Loucy (cell line): ENCODE data around the gene SCAF8.
"Not testable (repeated sequence)": the region's sequence is repeated elsewhere in the genome, so short reads cannot be mapped to it uniquely, and the experiment has no call there.

ENCODE experiments used
- H2AFZ ChIP-seq: fragments of 200-600 bp; sonication (generic); 2 replicates; pipeline ENCODE4 v1.6.0; 2016; ENCODE audit warnings: antibody characterized with exemption, mild to moderate bottlenecking, low read length, moderate library complexity
- H3F3A ChIP-seq: fragments of 200-600 bp; 2 replicates; pipeline ENCODE4 v1.6.0; 2016; ENCODE audit warnings: antibody characterized with exemption, low read depth, mild to moderate bottlenecking
- H3K27me3 ChIP-seq: fragments of 200-600 bp; sonication (generic); 2 replicates; pipeline ENCODE4 v1.6.1; 2014; ENCODE audit warnings: low read length, mild to moderate bottlenecking; ENCODE audit not compliant: insufficient read depth, poor library complexity, severe bottlenecking
- H3K36me3 ChIP-seq: fragments of 200-600 bp; sonication (generic); 2 replicates; pipeline ENCODE4 v1.6.1; 2016; ENCODE audit warnings: low read length; ENCODE audit not compliant: insufficient read depth
- H3K4me1 ChIP-seq: fragments of 200-600 bp; sonication (generic); 2 replicates; pipeline ENCODE4 v1.5.1; 2014; ENCODE audit warnings: low read length, mild to moderate bottlenecking; ENCODE audit not compliant: insufficient read depth, poor library complexity, severe bottlenecking
- H3K4me2 ChIP-seq: fragments of 200-600 bp; sonication (generic); 2 replicates; pipeline ENCODE4 v1.6.0; 2014; ENCODE audit warnings: antibody characterized with exemption, low read length, low read depth, mild to moderate bottlenecking; ENCODE audit not compliant: poor library complexity, severe bottlenecking
- H3K4me3 ChIP-seq: fragments of 200-600 bp; sonication (generic); 2 replicates; pipeline ENCODE4 v1.5.1; 2014; ENCODE audit warnings: low read length, mild to moderate bottlenecking, mixed read lengths; ENCODE audit not compliant: poor library complexity, severe bottlenecking
- H3K79me2 ChIP-seq: fragments of 200-600 bp; sonication (generic); 2 replicates; pipeline ENCODE4 v1.6.1; 2014; ENCODE audit warnings: low read length; ENCODE audit not compliant: insufficient read depth
- H3K9ac ChIP-seq: fragments of 200-600 bp; sonication (generic); 2 replicates; pipeline ENCODE4 v1.6.0; 2014; ENCODE audit warnings: mild to moderate bottlenecking, low read depth, low read length, moderate library complexity; ENCODE audit not compliant: poor library complexity, severe bottlenecking
- H3K9me2 ChIP-seq: fragments of 200-600 bp; sonication (generic); replicated peaks from 2 replicates; pipeline ENCODE4 v1.6.1; 2016; ENCODE audit warnings: low read depth, low read length, mixed read lengths
- H3K9me3 ChIP-seq: fragments of 200-600 bp; sonication (generic); 2 replicates; pipeline ENCODE4 v1.6.1; 2014; ENCODE audit warnings: mild to moderate bottlenecking, antibody characterized with exemption, low read length, low read depth; ENCODE audit not compliant: insufficient read depth
- H4K20me1 ChIP-seq: fragments of 200-600 bp; sonication (generic); 2 replicates; pipeline ENCODE4 v1.6.0; 2014; ENCODE audit warnings: antibody characterized with exemption, low read length, mild to moderate bottlenecking; ENCODE audit not compliant: insufficient read depth, poor library complexity, severe bottlenecking
- EZH2phosphoT487 ChIP-seq: fragments of 200-600 bp; IDR thresholded peaks from 2 replicates; pipeline ENCODE4 v1.6.1; 2018; ENCODE audit warnings: antibody characterized with exemption, mild to moderate bottlenecking, moderate library complexity, borderline replicate concordance
- TF ChIP-seq, protein P1 (sequence below): fragments of 200-600 bp; sonication (generic); conservative IDR thresholded peaks from 2 replicates; pipeline ENCODE4 v1.5.1; 2014; ENCODE audit warnings: mild to moderate bottlenecking, antibody characterized with exemption, low read length

Gene SCAF8

DNA sequence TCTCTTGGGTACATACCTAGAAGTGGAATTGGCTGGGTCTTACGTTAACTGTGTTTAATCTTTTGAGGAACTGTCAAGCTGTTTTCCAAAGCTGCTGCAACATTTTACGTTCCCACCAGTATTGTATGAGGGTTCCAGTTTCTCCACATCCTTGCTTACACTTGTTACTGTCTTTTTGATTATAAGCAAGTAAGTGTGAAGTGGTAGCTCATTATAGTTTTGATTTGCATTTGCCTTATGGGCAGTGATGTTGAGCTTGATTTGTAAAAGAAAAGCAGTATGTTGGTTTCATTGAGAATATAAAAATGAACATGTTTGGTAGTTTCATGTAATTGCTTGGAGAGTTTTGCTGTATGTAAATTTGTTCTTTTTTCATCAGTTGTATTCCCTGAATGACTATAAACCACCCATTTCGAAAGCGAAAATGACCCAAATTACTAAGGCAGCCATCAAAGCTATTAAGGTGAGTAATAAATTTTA lies 40.4 kb downstream of the SCAF8 start:
- Histone ChIP-seq H3K27me3 (no peaks in the 10 kb centered on the region), H3K9me2 (no peaks in the 10 kb centered on the region), H3F3A (no peaks in the 10 kb centered on the region), H3K4me2 (no peak overlapping the region), H3K4me3 (no peak overlapping the region), H2AFZ (no peak overlapping the region), H3K9ac (no peak overlapping the region), H4K20me1 (peaks cover 81% of the 10 kb centered on the region), H3K4me1 (no peaks in the 10 kb centered on the region), H3K9me3 (no peaks in the 10 kb centered on the region), H3K79me2 (peaks cover 91% of the 10 kb centered on the region), H3K36me3 (peaks cover 32% of the 10 kb centered on the region)
- TF ChIP-seq, protein P1, sequence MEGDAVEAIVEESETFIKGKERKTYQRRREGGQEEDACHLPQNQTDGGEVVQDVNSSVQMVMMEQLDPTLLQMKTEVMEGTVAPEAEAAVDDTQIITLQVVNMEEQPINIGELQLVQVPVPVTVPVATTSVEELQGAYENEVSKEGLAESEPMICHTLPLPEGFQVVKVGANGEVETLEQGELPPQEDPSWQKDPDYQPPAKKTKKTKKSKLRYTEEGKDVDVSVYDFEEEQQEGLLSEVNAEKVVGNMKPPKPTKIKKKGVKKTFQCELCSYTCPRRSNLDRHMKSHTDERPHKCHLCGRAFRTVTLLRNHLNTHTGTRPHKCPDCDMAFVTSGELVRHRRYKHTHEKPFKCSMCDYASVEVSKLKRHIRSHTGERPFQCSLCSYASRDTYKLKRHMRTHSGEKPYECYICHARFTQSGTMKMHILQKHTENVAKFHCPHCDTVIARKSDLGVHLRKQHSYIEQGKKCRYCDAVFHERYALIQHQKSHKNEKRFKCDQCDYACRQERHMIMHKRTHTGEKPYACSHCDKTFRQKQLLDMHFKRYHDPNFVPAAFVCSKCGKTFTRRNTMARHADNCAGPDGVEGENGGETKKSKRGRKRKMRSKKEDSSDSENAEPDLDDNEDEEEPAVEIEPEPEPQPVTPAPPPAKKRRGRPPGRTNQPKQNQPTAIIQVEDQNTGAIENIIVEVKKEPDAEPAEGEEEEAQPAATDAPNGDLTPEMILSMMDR: no peak
- TF ChIP-seq EZH2phosphoT487: no peak

DNA sequence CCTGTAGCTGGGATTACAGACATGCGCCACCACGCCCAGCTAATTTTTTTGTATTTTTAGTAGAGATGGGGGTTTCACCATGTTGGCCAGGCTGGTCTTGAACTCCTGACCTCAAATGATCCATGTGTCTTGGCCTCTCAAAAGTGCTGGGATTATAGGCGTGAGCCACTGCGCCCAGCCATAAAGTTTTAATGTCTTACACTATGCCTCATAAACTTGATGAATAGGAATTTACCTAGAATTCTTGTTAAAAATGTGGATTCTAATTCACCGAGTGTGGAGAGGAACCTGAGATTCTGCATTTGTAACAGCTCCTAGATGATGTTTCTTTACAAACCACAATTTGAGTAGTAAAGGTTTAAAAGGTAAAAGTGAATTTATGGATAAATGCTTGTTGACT lies 45.9 kb downstream of the SCAF8 start:
- peaks cover 45% of the 10 kb centered on the region for H4K20me1 ChIP-seq
- H3K79me2 ChIP-seq: peaks cover 87% of the 10 kb centered on the region
- not testable (repeated sequence) for H3F3A ChIP-seq, H3K4me2 ChIP-seq, H3K9me3 ChIP-seq, H3K9ac ChIP-seq, H3K4me1 ChIP-seq, H3K4me3 ChIP-seq, H3K27me3 ChIP-seq, H2AFZ ChIP-seq, H3K9me2 ChIP-seq
- peaks cover 67% of the 10 kb centered on the region for H3K36me3 ChIP-seq

DNA sequence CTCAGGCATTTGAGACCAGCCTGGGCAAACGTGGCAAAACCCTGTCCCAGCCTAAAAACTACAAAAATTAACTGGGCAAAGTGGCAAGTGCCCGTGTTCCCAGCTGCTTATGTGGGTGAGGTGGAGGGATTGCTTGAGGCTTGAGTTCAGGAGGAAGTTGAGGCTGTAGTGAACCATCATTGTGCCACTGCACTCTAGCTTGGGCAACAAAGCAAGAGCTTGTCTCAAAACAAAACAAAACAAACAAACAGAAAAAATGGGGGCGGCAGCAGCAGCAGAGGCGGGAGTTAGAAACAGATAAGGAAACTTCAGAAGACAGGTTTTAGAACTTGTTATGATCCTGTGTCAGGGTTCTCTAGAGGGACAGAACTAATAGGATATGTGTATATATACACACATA lies 49.0 kb downstream of the SCAF8 start:
- Histone ChIP-seq H3K4me1 (no peaks in the 10 kb centered on the region), H3K79me2 (peaks cover 90% of the 10 kb centered on the region), H3K9ac (no peak overlapping the region), H4K20me1 (peaks cover 54% of the 10 kb centered on the region), H3K9me2 (no peaks in the 10 kb centered on the region), H3K4me3 (no peak overlapping the region), H3F3A (no peaks in the 10 kb centered on the region), H3K4me2 (no peak overlapping the region), H3K9me3 (no peaks in the 10 kb centered on the region), H2AFZ (no peak overlapping the region), H3K27me3 (no peaks in the 10 kb centered on the region), H3K36me3 (peaks cover 67% of the 10 kb centered on the region)
- TF ChIP-seq, protein P1: no peak
- TF ChIP-seq EZH2phosphoT487: no peak

DNA sequence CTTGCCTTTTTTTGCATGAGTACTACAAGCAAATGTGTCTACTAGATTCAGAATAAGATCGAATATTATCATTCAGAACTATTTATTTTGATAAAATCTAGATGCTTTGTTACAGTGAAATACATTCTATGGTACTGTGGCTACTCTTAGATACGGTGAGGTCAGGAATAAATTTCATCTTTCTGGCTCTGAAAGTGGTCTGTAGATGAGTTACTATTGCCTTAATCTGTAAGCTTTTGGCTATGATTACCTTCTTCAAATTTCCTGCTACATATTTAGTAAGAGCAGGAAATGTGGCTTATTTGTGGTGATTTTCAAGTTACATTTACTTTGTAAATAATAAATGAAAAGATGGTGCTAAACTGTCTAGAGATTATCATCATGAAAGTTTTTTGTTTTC lies 50.0 kb downstream of the SCAF8 start:
- H3F3A ChIP-seq: no peaks in the 10 kb centered on the region
- no peaks in the 10 kb centered on the region for H3K4me1 ChIP-seq
- H4K20me1 ChIP-seq: peaks cover 54% of the 10 kb centered on the region
- H3K79me2 ChIP-seq: peaks cover 91% of the 10 kb centered on the region
- TF ChIP-seq, protein P1: no peak
- TF ChIP-seq EZH2phosphoT487: no peak
- peaks cover 67% of the 10 kb centered on the region for H3K36me3 ChIP-seq
- H3K27me3 ChIP-seq: no peaks in the 10 kb centered on the region
- H3K9ac ChIP-seq: no peak overlapping the region
- no peaks in the 10 kb centered on the region for H3K9me2 ChIP-seq
- H3K4me3 ChIP-seq: no peak overlapping the region
- H2AFZ ChIP-seq: no peak overlapping the region
- H3K4me2 ChIP-seq: no peak overlapping the region
- no peaks in the 10 kb centered on the region for H3K9me3 ChIP-seq
